HG03457 (cell line): ENCODE data around the gene AKT3.
A peak's percentile ranks its signal among the peaks of the same experiment; 100 is the strongest.
"Not testable (repeated sequence)": the region's sequence is repeated elsewhere in the genome, so short reads cannot be mapped to it uniquely, and the experiment has no call there.

Source experiments
- ATAC-seq: cut with Tn5 transposase; IDR thresholded peaks from one replicate; pipeline ENCODE4 v1.9.1; 2021; ENCODE audit warnings: moderate number of reproducible peaks; ENCODE audit not compliant: unreplicated experiment

AKT3 gene

DNA sequence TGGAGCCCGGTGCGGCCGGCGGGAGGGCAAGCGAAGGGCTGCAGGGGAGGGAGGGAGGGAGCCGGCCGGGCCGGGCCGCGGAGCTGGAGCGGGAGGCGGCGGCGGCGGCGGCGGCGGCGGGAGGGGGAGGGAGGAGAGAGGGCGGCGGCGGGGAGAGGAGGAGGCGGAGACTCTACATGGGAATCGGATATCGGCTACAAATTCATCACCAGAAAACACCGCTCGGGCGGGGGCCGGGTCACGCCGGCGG, at the start of gene AKT3:
AKT3 (minus strand) TSS at position 42 of the 250 bp plus-strand sequence. CDS start 7,073 bp downstream, outside the sequence.
- peak; percentile 45 for ATAC-seq

GRCh38 chr1:243898278-243898677, 48.2 kb upstream of the AKT3 start:
- ATAC-seq: no peak

GRCh38 chr1:243896313-243896712, 46.3 kb upstream of the AKT3 start:
- no peak for ATAC-seq

DNA sequence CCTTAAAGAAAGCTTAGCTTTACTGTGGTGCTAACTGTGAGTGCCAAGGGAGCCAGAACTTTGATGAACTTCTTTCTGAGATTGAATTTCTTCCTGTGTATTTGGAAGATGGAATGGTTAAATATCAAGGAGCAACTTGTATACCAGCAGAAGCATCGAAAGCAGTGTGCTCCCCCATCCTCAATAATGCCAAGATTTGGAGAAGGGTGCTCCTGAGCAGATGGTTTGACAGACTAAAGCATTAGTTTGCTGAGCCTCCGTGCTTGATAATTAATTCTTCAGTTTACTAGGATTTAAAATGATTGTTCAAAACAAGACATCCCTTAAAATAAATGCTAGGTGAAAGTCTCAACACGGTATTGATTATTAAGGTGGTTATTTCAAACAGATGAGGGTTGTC, 42.4 kb upstream of the AKT3 start:
- no peak for ATAC-seq

DNA sequence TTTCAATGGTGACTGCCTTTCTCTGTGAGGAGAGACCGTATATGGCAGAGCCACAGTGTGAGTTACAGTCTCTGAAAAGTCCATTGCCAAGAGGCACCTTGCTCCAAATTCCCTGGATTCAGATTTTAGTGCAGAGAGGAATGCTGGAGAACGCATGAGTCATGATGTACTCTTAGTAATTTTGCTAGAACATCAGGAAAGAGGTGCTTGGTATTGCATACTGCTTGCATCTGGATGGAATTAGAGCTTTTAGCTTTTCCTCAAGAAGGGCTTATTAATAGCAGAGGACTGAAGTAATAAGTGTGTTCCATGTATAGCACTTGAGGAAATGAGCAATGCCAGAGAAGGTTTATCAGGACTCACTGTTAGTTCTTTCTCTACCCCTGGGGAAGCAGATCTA, 40.5 kb upstream of the AKT3 start:
- no peak for ATAC-seq

DNA sequence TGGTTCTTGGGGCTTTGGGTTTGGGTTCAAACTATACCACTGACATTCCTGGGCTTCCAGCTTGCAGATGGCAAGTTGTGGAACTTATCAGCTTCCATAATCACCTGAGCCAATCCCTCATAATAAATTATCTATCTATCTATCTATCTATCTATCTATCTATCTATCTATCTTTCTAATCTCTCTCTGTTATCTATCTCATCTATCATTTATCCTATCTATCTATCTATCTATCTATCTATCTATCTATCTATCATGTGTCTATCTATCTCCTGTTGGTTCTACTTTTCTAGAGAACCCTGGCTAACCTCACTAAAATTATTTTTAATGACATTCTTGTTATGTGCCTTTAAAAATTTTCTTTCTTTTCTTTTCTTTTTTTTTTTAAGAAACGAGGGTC, 35.8 kb upstream of the AKT3 start:
- no peak for ATAC-seq

GRCh38 chr1:243884603-243885002, 34.6 kb upstream of the AKT3 start:
- ATAC-seq: no peak

GRCh38 chr1:243883551-243883950, 33.5 kb upstream of the AKT3 start:
- no peak for ATAC-seq

DNA sequence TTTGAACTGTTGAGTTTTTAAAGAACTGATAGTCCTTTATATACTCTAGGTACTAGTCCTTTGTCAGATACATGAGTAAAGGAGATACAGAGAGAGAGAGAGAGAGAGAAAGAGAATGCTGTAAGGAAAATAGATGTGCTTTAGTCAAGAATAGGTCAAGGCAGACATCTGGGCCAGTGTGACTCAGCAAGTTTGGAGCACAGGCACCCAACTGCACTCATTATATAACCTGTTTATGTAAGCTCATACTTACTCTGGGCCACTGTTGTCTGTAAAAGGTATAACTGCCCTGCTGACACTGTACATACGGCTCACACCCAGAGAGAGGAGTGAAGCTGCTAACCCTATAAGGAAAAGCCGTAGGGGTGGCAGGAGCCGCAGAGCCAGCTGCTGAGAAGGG, 32.2 kb upstream of the AKT3 start:
- no peak for ATAC-seq

DNA sequence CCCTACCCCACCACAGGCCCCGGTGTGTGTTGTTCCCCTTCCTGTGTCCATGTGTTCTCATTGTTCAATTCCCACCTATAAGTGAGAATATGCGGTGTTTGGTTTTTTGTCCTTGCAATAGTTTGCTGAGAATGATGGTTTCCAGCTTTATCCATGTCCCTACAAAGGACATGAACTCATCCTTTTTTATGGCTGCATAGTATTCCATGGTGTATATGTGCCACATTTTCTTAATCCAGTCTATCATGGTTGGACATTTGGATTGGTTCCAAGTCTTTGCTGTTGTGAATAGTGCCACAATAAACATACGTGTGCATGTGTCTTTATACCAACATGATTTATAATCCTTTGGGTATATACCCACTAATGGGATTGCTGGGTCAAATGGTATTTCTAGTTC, 27.0 kb upstream of the AKT3 start:
- ATAC-seq: not testable (repeated sequence)

GRCh38 chr1:243855616-243856318, 5.7 kb upstream of the AKT3 start:
- no peak for ATAC-seq

DNA sequence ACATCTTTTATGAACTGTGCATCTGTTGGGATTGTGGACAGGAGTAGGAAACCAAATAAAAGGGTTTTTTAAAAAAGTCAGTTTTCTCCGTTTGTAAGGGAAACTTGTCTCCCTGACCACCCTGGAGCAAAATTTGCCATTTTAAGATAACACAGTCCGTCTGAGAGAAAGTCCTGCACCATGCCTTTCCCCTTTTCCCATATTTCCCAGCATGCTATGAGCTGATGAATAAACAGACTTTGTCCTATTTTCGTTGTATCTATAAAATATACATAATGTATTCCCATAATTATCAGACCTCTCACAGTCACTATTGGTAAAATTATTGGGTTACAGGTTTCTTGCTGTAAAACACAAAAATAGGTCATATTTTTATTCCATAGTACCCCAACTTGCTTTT, 1.7 kb upstream of the AKT3 start:
- ATAC-seq: no peak

- ATAC-seq: no peak
Observed at GRCh38 chr1:243851257-243851756, 1.3 kb upstream of the AKT3 start.

GRCh38 chr1:243850452-243851256, 611 bp upstream of the AKT3 start:
- peak; percentile 36 for ATAC-seq

GRCh38 chr1:243849421-243850201, 432 bp downstream of the AKT3 start:
- no peak for ATAC-seq

DNA sequence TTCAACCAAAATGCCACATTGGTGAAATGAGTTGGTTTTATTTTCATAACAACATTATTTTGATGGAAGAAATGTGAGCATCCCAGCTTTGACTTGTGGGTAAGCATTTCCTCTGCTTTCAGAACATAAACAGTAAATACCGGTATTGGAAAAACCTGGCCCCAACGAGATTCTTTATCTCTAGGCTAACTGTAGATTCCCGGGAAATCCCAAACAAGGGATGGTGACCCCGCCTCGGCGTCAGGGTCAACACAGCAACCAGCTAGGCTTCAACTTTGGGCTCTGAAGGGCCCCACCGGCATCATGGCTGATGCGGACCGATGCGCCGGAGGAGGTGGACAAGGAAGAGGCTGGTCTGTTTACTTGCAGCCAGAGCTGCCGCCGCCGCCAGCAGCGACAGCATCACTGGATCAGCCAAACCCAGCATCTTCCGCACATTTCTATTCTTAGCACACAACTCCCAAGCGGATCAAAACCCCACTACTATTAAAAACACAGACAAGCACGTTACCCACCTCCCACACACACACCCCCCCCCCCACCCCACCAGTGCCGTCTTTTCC, 1.1 kb downstream of the AKT3 start:
- ATAC-seq: no peak

- ATAC-seq: no peak
Observed at GRCh38 chr1:243848165-243848857, 1.7 kb downstream of the AKT3 start.

GRCh38 chr1:243846761-243847160, 3.3 kb downstream of the AKT3 start:
- no peak for ATAC-seq

DNA sequence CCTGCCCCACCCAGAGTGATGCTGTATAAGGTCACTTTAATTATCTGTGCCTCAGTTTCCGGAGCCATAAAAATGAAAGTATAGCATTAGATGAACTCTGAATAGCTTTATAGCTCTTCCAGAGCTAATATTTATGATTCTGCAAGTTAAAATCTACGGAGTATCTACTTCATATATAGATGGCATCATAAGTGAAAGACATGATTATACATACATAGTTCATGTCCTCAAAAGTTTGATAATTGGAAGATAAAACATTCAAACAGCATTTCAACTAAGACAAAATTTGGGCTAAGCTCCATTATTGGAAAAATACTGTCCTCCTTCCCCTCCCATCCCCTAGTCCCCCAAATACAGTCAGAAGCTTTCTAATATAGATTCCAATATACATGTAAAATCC, 4.2 kb downstream of the AKT3 start:
- ATAC-seq: no peak

DNA sequence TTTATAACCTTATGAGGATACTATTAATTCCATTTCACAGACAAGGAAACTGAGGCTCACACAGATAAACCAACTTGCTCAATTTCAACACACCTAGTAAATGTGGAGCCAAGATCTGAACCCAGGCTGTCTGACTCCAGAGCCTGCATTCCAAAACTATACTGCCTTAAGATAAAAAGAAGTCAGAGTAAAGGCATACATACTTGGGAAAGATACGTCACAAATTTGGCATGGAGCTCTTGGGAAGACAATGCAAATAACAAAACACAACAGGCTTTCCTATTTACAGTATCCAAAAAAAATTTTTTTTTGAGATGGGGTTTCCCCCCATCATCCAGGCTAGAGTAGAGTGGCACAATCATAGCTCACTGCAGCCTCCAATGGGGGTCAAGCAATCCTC, 5.9 kb downstream of the AKT3 start:
- no peak for ATAC-seq

GRCh38 chr1:243842978-243843511, 7.0 kb downstream of the AKT3 start:
- ATAC-seq: no peak
